Stimulated activated CD8-positive, alpha-beta memory T cell treated with anti-CD3 and anti-CD28 coated beads, Interleukin-15, amount 100 ng/mL, for 24 hours (primary cell): ENCODE measurements around the gene MYL12A.
A peak's percentile ranks its signal among the peaks of the same experiment; 100 is the strongest.
"Not testable (repeated sequence)": the region's sequence is repeated elsewhere in the genome, so short reads cannot be mapped to it uniquely, and the experiment has no call there.

Source experiments
- DNase-seq: peaks from one replicate; pipeline ENCODE4 v3.0.0-alpha.2; 2020; ENCODE audit warnings: low read depth

Gene MYL12A

GRCh38 chr18:3247240-3248061 is at the start of gene MYL12A:
MYL12A (plus strand) TSS chr18:3247801; CDS start chr18:3253248, 5,447 bp downstream.
- peak; percentile 84 for DNase-seq

- not testable (repeated sequence) for DNase-seq
Observed at GRCh38 chr18:3198260-3198860, 49.2 kb upstream of the MYL12A start.

DNA sequence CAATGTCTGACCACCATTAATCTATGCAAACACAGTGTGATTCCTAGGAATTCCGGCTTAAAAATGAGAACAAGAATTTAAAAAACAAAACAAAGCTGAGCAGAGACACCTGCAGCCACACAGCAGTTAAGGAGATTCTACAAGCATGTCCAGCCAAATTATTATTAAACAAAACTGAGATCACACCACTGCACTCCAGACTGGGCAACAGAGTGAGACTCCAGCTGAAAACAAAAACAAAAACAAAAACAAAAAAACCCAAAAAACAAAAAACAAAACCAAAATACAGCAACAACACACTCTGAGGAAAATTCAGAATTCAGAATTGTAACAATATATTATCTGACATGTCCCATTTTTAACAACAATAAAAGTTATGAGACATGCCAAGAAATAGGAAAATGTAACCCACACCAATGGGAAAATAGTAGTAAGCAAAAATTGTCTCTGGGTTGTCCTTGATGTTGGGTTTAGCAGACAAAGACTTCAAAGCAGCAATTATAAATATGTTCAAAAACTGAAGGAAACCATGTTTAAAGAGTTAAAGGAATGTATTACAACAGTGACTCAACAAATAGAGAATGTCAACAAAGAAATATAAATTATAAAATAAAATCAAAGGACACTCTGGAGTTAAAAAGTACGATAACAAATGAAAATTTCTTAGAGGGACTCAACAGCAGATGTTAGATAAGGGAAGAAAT is 47.5 kb upstream of the MYL12A start:
- DNase-seq: no peak

GRCh38 chr18:3205239-3205638 is 42.4 kb upstream of the MYL12A start:
- DNase-seq: no peak

DNA sequence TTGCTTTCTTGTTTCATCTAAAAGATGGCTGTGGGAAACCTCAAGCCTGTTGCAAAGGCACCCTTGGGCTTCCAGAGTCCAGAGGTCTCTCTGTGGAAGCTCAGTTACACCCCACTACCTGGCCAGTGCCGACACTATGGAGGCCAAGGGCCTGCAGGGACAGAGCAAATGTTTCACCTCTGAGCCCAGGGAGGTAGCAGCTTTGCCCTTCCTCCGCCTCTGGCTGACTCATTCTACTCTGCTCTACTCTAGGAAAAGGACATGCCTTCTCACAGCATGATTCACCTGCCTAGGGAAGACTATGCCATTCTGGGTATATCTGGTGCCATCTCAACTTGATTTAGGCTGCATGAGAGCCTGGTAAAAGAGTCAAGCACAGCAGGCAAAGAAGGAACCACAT is 40.0 kb upstream of the MYL12A start:
- DNase-seq: no peak

GRCh38 chr18:3209859-3210569 is 37.6 kb upstream of the MYL12A start:
- no peak for DNase-seq

GRCh38 chr18:3211236-3211992 is 36.2 kb upstream of the MYL12A start:
- no peak for DNase-seq

DNA sequence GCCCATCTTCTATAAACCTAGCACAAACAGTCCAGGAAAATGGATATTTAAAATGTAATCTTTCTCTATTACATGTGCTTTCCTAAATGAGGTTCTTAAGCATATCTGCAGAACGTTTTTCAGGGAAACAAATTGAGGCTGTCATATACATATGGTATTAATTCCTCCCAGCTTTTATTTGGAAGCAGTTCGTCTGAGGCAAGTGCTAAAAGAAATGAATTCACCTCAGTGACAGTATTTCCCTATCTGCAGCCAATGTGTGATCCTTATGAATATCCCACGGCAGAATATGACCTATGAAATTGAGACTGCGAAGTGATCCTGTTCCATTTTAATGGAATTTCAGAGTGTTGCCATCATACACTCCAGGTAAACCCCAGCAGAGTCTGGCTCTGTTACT is 34.9 kb upstream of the MYL12A start:
- no peak for DNase-seq

DNA sequence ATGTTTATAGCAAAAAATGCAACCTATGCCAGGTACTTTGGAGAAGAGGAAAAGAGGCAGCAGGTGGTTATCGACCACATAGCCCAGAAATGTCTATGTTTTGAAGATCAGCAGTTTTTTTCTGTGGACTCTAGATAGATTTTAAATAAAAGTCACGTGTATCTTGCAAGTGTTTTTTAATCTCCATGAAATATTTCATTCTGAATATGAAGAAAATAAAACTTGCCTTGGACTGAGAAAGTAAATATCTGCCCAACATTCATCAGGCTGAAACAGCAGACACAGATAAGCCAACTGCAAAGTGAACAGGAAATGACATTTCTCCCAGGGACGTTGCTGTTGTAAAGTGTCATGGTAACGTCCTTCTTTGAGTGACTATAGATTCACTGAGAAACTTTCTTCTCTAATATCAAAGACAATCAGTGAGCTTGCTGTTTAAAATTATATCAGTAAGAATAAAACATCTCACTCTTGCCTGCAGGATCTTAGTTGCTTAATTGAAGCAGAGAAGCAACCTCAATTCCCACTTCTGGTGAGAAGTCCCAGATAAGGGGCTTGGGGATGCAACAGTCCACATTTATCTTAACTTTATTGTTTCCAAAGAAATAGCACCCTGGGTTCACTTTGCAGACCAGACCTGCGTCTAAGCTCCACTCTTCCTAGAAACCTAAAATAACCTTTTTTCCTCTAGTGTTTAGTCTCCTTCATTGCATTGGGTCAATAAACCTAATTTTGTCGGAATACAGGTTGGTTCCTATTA is 34.1 kb upstream of the MYL12A start:
- DNase-seq: no peak

DNA sequence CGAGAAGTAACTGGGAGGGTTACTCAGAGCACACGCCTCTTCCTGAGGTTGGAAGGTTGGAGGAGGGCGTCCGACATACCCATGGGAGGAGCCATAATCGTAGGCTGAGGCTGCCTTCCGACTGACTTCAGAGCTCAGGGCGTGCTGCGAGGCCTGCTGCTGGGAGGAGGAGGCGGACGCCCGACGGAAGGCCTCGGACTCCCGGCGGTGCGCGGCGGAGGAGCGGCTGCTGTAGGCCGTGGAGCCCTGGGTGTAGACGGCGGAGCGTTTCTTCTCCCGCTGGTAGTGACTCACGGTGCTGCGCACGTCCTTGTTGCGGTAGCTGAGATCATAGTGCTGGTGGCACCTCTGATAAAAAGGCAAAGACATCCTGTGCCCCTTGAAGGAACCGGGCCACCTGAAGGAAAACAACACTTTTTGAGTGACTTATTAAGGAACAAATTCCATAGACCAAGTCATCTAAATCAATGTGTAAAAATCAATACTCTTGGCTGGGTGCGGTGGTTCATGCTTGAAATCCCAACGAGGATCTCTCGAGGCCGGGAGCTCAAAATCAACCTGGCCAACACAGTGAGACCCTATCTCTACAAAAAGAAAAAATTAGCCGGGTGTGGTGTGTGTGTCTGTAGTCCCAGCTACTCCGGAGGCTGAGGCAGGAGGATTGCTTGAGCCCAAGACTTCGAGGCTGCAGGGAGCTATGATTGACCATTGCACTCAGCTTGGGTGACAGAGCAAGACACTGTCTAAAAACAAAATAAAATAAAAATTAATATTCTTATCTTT is 32.6 kb upstream of the MYL12A start:
- DNase-seq: no peak

GRCh38 chr18:3216987-3217386 is 30.6 kb upstream of the MYL12A start:
- DNase-seq: no peak

GRCh38 chr18:3217948-3218647 is 29.5 kb upstream of the MYL12A start:
- DNase-seq: no peak

DNA sequence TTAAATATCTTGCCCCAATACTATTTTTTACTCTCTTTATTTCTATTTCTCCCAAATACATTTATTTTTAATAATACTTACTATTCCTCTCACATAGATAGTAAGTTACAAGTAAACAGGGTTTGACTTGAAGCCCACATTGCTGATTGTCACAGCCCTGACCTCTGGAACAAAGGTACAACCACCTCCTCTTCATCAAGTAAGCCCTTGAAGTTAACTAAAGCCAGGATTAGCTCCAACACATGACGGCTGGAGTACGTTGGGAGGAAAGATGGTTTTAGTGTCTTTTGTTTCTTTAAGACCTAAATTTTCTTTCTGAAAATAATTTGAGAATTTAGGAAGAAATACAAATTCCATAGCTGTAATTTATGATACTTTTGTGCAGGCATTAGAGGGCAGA is 28.8 kb upstream of the MYL12A start:
- no peak for DNase-seq

- no peak for DNase-seq
Observed at GRCh38 chr18:3219241-3219630, 28.4 kb upstream of the MYL12A start.

GRCh38 chr18:3219631-3220335 is 27.8 kb upstream of the MYL12A start, which contains the start of gene MYOM1:
MYOM1 (minus strand) TSS chr18:3219968; CDS start chr18:3215223, 4,745 bp downstream.
- no peak for DNase-seq

GRCh38 chr18:3220868-3221267 is 26.7 kb upstream of the MYL12A start:
- DNase-seq: not testable (repeated sequence)

DNA sequence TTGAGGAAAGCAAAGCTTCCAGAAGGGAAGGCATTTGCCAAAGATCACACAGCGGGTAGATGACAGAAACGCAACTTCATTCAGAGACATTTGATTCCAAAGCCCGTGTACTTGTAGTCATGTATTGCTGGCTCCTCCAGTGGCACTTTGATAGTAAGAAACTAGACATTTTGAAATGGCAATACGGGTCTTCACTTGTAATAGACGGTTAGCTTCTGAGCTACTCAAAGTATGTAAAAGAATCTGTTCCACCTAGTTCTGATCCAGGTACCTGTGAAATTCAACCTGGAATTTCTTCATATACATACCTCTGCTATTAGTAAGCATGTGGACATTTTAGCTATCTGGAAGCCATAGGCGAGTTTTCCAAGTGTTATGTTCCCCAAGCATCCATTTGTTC is 26.1 kb upstream of the MYL12A start:
- DNase-seq: no peak

DNA sequence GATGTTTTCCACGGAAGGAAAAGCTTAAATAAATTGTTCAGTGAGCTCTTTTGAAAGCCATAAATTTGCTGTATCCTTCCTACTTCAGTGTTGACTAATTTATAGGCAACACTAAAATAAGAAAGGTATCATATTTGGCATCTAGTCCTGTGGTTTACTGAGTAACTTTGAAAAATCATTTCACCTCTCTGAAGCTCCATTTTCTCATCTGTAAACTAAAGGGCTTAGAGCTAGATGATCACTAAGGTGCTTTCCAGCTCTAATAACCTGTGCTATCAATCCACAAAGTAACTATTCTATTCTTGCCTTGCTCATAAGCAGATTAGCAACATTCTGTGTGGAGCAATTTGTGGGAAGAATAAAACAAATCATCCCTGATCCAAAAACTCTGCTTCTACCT is 24.2 kb upstream of the MYL12A start:
- no peak for DNase-seq

DNA sequence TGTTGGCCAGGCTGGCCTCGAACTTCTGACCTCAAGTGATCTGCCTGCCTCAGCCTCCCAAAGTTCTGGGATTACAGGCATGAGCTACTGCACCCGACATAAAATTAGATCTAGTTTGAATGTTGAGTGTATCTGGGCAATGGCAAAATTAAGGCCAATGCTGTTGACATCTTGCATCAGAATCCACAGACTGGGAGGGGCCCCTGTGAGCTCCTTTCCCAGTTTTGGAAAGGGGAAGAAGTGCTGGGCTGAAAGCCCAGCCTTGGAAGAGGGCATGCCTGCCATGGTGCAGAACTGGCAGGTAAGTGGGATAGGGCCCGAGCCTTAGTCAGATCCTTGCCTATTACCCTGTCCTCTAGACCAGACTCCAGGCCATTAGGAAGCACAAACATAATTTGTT is 23.4 kb upstream of the MYL12A start:
- DNase-seq: no peak
